ENCODE results near the gene PBX3. TPM values are rescaled to one million over a fixed set of nuclear protein-coding genes. Genes with fewer than 3 reads are reported as not detected.

PBX3 gene
- total RNA-seq, 1 donor from 2014 or later, result 37.7 TPM

DNA sequence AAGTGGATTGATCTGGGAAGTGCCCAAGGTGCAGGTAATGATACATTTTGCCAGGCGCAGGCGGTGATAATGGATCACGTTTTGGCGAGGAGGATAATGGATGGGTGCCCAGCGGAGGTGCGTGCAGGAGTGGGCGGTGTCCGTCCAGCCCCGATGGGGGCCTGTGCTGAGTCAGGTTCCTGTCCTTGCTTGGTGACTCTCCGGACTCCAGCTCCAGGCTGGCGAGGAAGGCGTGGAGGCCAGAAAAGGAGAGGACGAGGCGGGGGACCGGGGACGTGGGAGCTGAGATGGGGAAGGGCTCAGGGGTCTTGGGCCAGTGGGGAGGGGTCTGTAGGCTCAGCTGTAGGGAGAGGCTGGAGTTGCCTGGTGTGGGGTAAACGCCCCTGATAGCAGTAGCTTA lies 268.3 kb downstream of the PBX3 start:
- Mint-ChIP-seq H3K4me1 (ENCODE audit: low read depth) (no peaks in the 10 kb centered on the region), H3K27ac (no peak overlapping the region)
- no peak for TF ChIP-seq CTCF (IDR thresholded peaks at IDR 0.05; ENCODE audit: unreplicated experiment)

DNA sequence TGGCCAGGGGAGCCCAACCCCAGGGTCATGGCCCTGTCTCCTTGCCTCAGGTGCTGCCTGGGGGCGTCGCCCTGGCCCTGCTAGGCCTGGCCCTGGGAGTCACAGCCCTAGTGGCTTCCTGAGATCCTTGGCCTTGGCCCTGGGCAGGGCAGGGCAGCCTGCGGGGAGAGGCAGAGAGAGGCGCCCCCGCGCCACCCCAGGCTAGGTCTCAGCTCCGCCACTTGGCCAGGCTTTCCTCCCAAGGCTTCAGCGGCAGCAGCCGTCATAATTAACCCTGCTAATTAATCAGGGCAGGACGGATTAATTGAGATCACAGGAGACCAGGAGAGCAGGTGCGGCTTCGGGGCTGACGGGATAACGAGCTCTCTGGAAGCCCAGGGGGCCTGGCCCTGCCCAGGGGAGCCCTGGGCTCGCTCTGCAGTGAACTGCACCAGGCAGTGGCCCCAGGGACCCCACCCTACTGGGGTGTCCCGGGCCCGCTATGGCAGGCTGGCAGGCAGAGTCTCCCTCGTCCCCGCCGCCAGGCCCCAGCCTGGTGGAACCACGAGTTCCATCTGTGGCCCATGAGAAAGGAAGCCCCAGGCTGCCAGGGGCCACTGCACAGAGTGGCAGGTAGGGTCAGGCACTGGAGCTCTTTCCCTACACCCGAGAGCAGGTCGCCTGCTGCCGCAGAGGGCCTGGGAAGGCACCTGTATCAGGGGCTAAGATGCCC lies 269.6 kb downstream of the PBX3 start:
- H3K27me3 Mint-ChIP-seq, result peaks cover 13% of the 10 kb centered on the region

More for the DNA sequence above, 268.3 kb downstream of the PBX3 start:
- H3K27me3 Mint-ChIP-seq, result peaks cover 10% of the 10 kb centered on the region
- no peaks in the 10 kb centered on the region for H3K9me3 Mint-ChIP-seq (ENCODE audit: low read depth)
- no peak overlapping the region for H3K4me3 Mint-ChIP-seq (ENCODE audit: low read depth)
- no peaks in the 10 kb centered on the region for H3K36me3 Mint-ChIP-seq (ENCODE audit: insufficient read depth)
- no peak for DNase-seq (ENCODE audit: low spot score, unreplicated experiment)

More for the DNA sequence above, 269.6 kb downstream of the PBX3 start:
- no peak for DNase-seq (ENCODE audit: low spot score, unreplicated experiment)
- Mint-ChIP-seq H3K4me1 (ENCODE audit: low read depth) (no peaks in the 10 kb centered on the region), H3K27ac (no peak overlapping the region), H3K36me3 (ENCODE audit: insufficient read depth) (no peaks in the 10 kb centered on the region), H3K9me3 (ENCODE audit: low read depth) (no peaks in the 10 kb centered on the region), H3K4me3 (ENCODE audit: low read depth) (no peak overlapping the region)
- no peak for TF ChIP-seq CTCF (IDR thresholded peaks at IDR 0.05; ENCODE audit: unreplicated experiment)

Other genes starting within 250 kb of the PBX3 start
- 61.9 and 74.6 TPM in 2 replicates for gene MAPKAP1, start 40.2 kb upstream of the PBX3 start, total RNA-seq

Data from progenitor cell of endocrine pancreas (in vitro differentiated cells).